ENCODE data around the gene RXRB.

DNA sequence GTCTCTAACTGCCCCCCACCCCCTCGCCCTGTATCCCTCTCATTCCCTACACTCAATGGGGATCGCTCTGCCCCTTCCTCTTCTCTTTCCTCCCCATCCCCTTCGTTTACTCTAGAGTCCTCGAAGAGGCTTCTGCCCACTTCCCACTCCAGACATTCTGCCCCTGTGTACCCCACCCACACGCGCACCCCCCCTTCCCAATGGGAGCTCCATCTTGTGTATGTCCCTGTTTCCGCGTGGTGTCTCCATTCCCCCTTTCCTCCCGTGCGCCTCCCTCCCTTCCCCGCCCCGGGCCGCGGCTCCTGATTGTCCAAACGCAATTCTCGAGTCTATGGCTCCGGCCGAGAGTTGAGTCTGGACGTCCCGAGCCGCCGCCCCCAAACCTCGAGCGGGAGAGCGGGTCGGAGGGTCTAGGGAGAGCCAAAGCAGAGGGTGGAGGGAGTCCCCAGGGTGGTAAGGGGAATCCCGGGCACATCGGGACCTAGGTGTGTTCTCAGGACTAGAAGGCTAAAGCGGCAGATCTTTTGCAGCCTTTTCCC lies 7.2 kb upstream of the RXRB start:
- TF ChIP-seq, protein P1, sequence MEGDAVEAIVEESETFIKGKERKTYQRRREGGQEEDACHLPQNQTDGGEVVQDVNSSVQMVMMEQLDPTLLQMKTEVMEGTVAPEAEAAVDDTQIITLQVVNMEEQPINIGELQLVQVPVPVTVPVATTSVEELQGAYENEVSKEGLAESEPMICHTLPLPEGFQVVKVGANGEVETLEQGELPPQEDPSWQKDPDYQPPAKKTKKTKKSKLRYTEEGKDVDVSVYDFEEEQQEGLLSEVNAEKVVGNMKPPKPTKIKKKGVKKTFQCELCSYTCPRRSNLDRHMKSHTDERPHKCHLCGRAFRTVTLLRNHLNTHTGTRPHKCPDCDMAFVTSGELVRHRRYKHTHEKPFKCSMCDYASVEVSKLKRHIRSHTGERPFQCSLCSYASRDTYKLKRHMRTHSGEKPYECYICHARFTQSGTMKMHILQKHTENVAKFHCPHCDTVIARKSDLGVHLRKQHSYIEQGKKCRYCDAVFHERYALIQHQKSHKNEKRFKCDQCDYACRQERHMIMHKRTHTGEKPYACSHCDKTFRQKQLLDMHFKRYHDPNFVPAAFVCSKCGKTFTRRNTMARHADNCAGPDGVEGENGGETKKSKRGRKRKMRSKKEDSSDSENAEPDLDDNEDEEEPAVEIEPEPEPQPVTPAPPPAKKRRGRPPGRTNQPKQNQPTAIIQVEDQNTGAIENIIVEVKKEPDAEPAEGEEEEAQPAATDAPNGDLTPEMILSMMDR (IDR thresholded peaks at IDR 0.05) = no peak
- TF ChIP-seq POLR2AphosphoS5 (IDR thresholded peaks at IDR 0.05; ENCODE audit: insufficient read depth in 1 of 2, low read depth in 1 of 2) (no peak), POLR2A (IDR thresholded peaks at IDR 0.05) (no peak)
